ENCODE results near the gene XPOT.

Gene XPOT

DNA sequence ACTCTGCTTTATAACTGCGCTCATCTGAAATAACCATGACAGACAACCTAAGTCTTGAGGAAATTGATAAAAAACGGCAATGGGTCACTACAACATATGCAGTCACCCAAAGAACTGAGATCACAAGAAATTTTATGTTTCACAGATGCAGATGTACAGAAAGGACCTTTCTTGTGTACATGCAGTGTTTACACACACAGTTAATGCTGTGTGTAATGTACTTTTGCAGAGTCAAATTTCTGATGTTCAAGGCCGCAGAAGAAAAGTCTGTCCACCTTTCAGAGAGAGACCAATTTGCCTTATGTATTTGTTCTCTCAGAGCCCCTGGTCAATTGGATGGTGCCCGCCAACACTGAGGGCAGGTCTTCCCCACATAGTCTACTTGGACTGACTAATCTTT, 24.8 kb downstream of the XPOT start:
- H3K27ac ChIP-seq: peak overlapping the region; percentile 39
- TF ChIP-seq ZFX (IDR thresholded peaks at IDR 0.05): no peak
- TF ChIP-seq, protein P1, sequence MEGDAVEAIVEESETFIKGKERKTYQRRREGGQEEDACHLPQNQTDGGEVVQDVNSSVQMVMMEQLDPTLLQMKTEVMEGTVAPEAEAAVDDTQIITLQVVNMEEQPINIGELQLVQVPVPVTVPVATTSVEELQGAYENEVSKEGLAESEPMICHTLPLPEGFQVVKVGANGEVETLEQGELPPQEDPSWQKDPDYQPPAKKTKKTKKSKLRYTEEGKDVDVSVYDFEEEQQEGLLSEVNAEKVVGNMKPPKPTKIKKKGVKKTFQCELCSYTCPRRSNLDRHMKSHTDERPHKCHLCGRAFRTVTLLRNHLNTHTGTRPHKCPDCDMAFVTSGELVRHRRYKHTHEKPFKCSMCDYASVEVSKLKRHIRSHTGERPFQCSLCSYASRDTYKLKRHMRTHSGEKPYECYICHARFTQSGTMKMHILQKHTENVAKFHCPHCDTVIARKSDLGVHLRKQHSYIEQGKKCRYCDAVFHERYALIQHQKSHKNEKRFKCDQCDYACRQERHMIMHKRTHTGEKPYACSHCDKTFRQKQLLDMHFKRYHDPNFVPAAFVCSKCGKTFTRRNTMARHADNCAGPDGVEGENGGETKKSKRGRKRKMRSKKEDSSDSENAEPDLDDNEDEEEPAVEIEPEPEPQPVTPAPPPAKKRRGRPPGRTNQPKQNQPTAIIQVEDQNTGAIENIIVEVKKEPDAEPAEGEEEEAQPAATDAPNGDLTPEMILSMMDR (conservative IDR thresholded peaks at IDR 0.05): no peak

DNA sequence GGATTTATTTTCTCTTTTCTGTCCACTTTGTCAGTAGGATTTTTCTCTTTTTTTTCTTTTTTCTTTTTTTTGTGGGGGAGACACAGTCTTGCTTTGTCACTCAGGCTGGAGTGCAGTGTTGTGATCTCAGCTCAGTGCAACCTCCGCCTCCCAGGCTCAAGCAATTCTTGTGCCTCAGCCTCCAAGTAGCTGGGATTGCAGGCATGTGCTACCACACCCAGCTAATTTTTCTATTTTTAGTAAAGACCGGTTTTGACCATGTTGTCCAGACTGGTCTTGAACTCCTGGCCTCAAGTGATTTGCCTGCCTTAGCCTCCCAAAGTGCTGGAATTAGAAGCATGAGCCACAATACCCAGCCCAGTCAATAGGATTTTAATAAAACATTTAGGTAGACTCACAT, 26.7 kb downstream of the XPOT start:
- H3K27ac ChIP-seq: no peak overlapping the region
- TF ChIP-seq, protein P1 (conservative IDR thresholded peaks at IDR 0.05): no peak
- TF ChIP-seq ZFX (IDR thresholded peaks at IDR 0.05): no peak

DNA sequence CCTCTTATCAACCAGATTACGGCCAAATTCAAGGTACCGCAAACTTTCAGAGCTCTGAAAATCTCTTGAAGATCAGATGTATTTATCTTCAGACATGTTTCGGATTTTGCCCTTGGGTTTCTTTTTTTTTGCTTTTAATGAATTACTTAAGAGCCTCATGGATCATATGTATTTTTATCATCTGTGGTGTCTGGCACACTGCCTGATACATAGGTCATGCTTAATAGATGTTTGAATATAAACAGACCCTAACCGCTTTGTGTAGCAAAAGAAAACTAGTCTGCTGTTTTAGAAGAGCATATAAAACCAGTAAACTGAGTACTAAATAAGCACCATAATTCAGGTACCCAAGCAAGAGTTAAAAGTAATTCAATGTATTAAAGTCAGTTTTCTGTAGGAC, 27.6 kb downstream of the XPOT start:
- H3K27ac ChIP-seq: no peak overlapping the region
- TF ChIP-seq, protein P1 (conservative IDR thresholded peaks at IDR 0.05): no peak

DNA sequence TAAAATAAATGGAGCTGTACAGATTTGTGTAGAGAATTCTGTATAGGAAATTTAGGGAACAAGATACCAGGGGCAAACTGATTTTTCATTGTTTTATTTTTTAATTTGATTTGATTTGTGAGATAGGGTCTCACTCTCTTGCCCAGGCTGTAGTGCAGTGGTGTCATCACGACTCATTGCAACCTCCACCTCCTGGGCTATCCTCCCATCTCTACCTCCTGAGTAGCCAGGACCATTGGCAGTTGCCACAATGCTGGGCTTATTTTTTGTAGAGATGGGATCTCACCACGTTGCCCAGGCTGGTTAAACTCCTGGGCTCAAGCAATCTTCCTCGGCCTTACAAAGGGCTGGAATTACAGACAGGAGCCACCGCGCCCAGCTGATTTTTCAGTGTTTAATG, 29.7 kb downstream of the XPOT start:
- TF ChIP-seq ZFX (IDR thresholded peaks at IDR 0.05): no peak
- TF ChIP-seq, protein P1 (conservative IDR thresholded peaks at IDR 0.05): no peak
- no peak overlapping the region for H3K27ac ChIP-seq

DNA sequence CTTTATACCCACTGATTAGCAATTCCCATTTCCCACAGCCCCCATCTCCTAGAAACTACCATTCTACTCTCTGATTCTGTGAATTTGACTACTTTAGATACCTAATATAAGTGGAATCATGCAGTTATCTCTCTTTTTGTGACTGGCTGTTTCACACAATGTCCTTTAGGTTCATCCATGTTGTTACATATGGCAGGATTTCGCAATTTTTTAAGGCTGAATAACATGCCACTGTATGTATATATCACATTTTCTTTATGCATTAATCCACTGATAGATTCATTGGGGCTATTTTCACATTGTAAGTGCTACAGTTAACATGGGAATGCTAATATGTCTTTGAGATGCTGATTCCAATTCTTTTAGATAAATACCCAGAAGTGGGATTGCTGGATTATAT, 35.9 kb downstream of the XPOT start:
- TF ChIP-seq ZFX (IDR thresholded peaks at IDR 0.05): no peak
- TF ChIP-seq, protein P1 (conservative IDR thresholded peaks at IDR 0.05): no peak
- no peak overlapping the region for H3K27ac ChIP-seq

DNA sequence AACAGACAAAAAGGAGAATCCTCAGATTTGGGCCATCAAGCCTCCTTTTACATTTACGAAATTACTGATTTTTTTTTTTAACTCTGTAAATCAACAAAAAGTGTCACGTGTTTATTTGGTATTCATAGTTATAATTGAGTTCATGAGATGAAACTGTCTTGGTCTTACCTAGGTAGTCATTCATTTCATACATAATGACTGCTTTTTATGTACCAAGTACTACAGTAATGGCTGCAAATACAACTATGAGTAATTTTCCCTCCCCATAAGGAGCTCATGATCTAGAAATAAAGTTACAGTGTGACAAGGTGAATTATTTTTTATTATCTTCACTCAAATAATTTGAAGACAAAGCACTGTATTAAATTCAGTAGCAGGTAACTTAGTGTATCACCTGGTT, 41.3 kb downstream of the XPOT start:
- H3K27ac ChIP-seq: no peak overlapping the region

DNA sequence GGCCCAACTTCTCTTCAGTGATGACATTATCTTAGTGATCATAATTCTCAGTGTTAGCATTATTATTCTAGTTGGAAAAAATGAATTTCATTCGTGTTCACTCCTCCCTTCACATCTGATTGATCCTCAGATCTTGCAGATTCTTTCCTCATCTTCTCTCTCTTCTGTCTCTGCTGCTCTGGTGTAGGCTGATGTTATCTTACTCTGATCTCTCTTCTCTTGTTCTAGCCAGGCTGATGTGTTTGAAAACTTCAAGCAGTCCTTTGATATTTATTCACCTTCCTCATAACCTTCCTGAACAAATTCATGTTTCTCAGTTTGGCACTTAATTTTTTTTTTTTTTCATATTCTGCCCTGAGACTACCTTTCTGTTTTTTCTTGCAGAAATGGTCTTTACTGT, 42.1 kb downstream of the XPOT start:
- TF ChIP-seq ZFX (IDR thresholded peaks at IDR 0.05): no peak
- TF ChIP-seq, protein P1 (conservative IDR thresholded peaks at IDR 0.05): no peak

More for the DNA sequence above, 41.3 kb downstream of the XPOT start:
- TF ChIP-seq, protein P1 (conservative IDR thresholded peaks at IDR 0.05): no peak
- no peak for TF ChIP-seq ZFX (IDR thresholded peaks at IDR 0.05)

More for the DNA sequence above, 42.1 kb downstream of the XPOT start:
- no peak overlapping the region for H3K27ac ChIP-seq

All from C4-2B (cell line).